ENCODE results near the gene LRRC32.

DNA sequence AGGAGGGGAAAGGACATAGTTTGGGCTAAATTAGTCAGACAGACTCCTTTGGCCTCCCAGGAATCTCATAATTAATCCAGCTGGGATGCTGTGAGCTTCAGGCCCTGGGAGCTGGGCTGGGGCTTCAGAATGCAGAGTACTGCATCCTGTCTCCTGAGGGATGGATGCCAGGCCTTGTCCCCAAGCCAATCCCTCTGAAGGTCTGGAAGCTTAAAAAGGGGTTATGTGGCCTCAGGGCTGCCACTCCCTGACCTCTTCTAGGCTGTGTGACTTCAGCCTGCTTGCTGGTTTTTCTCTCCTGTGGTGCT, 6.9 kb upstream of the LRRC32 start:
- TF ChIP-seq, protein P1, sequence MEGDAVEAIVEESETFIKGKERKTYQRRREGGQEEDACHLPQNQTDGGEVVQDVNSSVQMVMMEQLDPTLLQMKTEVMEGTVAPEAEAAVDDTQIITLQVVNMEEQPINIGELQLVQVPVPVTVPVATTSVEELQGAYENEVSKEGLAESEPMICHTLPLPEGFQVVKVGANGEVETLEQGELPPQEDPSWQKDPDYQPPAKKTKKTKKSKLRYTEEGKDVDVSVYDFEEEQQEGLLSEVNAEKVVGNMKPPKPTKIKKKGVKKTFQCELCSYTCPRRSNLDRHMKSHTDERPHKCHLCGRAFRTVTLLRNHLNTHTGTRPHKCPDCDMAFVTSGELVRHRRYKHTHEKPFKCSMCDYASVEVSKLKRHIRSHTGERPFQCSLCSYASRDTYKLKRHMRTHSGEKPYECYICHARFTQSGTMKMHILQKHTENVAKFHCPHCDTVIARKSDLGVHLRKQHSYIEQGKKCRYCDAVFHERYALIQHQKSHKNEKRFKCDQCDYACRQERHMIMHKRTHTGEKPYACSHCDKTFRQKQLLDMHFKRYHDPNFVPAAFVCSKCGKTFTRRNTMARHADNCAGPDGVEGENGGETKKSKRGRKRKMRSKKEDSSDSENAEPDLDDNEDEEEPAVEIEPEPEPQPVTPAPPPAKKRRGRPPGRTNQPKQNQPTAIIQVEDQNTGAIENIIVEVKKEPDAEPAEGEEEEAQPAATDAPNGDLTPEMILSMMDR (conservative IDR thresholded peaks at IDR 0.05; ENCODE audit: low read length) = no peak
- no peak for TF ChIP-seq EZH2phosphoT487 (IDR thresholded peaks at IDR 0.05; ENCODE audit: borderline replicate concordance, low read depth, low read length)

Measured in OCI-LY7 (cell line).